K562 (cell line): ENCODE results near the gene RAD51AP1.

Experiments used
- CBFA2T3 ChIP-seq: fragments of 450-650 bp; IDR thresholded peaks from 2 replicates; pipeline ENCODE4 v1.6.1; 2017
- CHD7 ChIP-seq: fragments of 200-600 bp; sonication (generic); IDR thresholded peaks from one replicate; pipeline ENCODE4 v1.6.1; 2012; ENCODE audit warnings: mild to moderate bottlenecking, low read depth, low read length, inconsistent platforms
- CREB1 ChIP-seq, 2 experiments: sonication (generic) in 1 of 2; formaldehyde crosslinking in 1 of 2; IDR thresholded peaks; 2 replicates each; pipeline versions ENCODE4 v1.6.1 to v1.8.0; 2012 to 2022; ENCODE audit warnings: inconsistent platforms in 1 of 2, mild to moderate bottlenecking in 1 of 2, missing genetic modification reagents in 1 of 2, moderate library complexity in 1 of 2
- CXXC5 ChIP-seq: fragments of 250-450 bp; sonication (Bioruptor Pico); IDR thresholded peaks from 2 replicates; pipeline ENCODE4 v1.8.0; 2022; ENCODE audit warnings: inconsistent platforms, mild to moderate bottlenecking, moderate library complexity
- DACH1 ChIP-seq: fragments of 450-650 bp; IDR thresholded peaks from 2 replicates; pipeline ENCODE4 v1.6.1; 2018; ENCODE audit not compliant: partially characterized antibody
- E2F6 ChIP-seq, 2 experiments: IDR thresholded peaks; 2 replicates each; pipeline ENCODE4 v1.6.1; 2011; ENCODE audit warnings: borderline replicate concordance in 1 of 2, control low read depth in 1 of 2, low read depth in 1 of 2, low read length in 1 of 2, mild to moderate bottlenecking in 1 of 2, mixed read lengths in 1 of 2, moderate library complexity in 1 of 2; ENCODE audit not compliant: insufficient read depth in 1 of 2, insufficient read length in 1 of 2, poor library complexity in 1 of 2, severe bottlenecking in 1 of 2; ENCODE audit errors: extremely low read depth in 1 of 2
- EWSR1 ChIP-seq: fragments of 450-650 bp; IDR thresholded peaks from 2 replicates; pipeline ENCODE4 v1.6.1; 2018; ENCODE audit warnings: borderline replicate concordance, mild to moderate bottlenecking, low read depth, moderate library complexity; ENCODE audit not compliant: partially characterized antibody
- NBN ChIP-seq: fragments of 450-650 bp; IDR thresholded peaks from 2 replicates; pipeline ENCODE4 v1.6.1; 2016; ENCODE audit warnings: low read depth, mild to moderate bottlenecking
- POLR2A ChIP-seq: fragments of 450-650 bp; conservative IDR thresholded peaks from 2 replicates; pipeline ENCODE4 v1.6.1; 2016
- POLR2G ChIP-seq: fragments of 200-400 bp; formaldehyde crosslinking; IDR thresholded peaks from 2 replicates; pipeline ENCODE4 v1.6.1; 2017; ENCODE audit warnings: low read depth, mild to moderate bottlenecking, antibody characterized with exemption, low read length, moderate library complexity
- PREB ChIP-seq: sonication (generic); formaldehyde crosslinking; IDR thresholded peaks from 2 replicates; pipeline ENCODE4 v1.8.1; 2023; ENCODE audit warnings: mild to moderate bottlenecking, missing genetic modification reagents
- ZBTB17 ChIP-seq: fragments of 450-650 bp; formaldehyde crosslinking; IDR thresholded peaks from 2 replicates; pipeline ENCODE4 v1.4.0; 2020; ENCODE audit warnings: mild to moderate bottlenecking
- ZNF324 ChIP-seq: fragments of 250-450 bp; sonication (Bioruptor Pico); IDR thresholded peaks from 2 replicates; pipeline ENCODE4 v1.4.0; 2020; ENCODE audit warnings: mild to moderate bottlenecking
- ZNF592 ChIP-seq: fragments of 450-650 bp; IDR thresholded peaks from 2 replicates; pipeline ENCODE4 v1.6.1; 2017; ENCODE audit warnings: antibody characterized with exemption, mild to moderate bottlenecking

GRCh38 chr12:4567073-4567881 lies 28.6 kb downstream of the RAD51AP1 start:
- TF ChIP-seq CREB1 (IDR thresholded peaks at IDR 0.05) (no peak), CREB1 (CRISPR knock-in tag; IDR thresholded peaks at IDR 0.05) (no peak), PREB (no peak), ZNF592 (no peak), POLR2A (no peak), DACH1 (no peak), CHD7 (no peak), EWSR1 (no peak), POLR2G (no peak), E2F6 (IDR thresholded peaks at IDR 0.05; ENCODE audit: borderline replicate concordance in 1 of 2, extremely low read depth in 1 of 2, insufficient read depth in 1 of 2, insufficient read length in 1 of 2, low read depth in 1 of 2, low read length in 1 of 2, poor library complexity in 1 of 2, severe bottlenecking in 1 of 2) (no peak), CBFA2T3 (no peak; the same call in 1 of the 2 replicates), ZBTB17 (CRISPR knock-in tag) (no peak), CXXC5 (CRISPR knock-in tag) (no peak), NBN (no peak), ZNF324 (CRISPR knock-in tag) (no peak)
